Measurements from ENCODE around the gene SNTG2.
A peak's percentile ranks its signal among the peaks of the same experiment; 100 is the strongest.

SNTG2 gene

DNA sequence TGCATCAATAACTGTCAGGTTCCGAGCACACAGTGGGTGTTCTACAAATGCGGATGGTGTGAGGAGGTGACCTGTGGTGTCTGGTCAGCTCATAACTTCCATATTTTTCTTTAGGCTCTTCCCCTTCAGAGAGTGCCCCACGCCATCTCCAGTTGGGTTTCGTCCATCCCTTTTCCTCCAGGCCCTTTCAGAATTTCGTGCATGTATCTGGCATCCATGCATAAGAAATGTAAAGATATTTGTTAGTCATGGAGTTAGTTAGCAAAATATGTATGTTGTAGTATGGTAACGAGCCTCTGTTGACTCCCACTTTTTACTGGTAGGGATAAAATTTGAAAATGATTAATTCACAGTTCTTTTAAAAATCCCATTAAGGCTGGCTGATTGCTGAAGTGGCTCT lies 67.2 kb downstream of the SNTG2 start:
- H3K36me3 ChIP-seq = no peaks in the 10 kb centered on the region
- H3K27ac ChIP-seq = no peak overlapping the region
- H3K27me3 ChIP-seq = no peaks in the 10 kb centered on the region
- H3K9ac ChIP-seq = no peak overlapping the region
- no peak for TF ChIP-seq Cebpa-rat (IDR thresholded peaks at IDR 0.05)
- no peaks in the 10 kb centered on the region for H3K4me1 ChIP-seq
- no peak overlapping the region for H3K4me3 ChIP-seq
- H4K20me1 ChIP-seq = no peaks in the 10 kb centered on the region
- H3K9me3 ChIP-seq (replicated peaks in 1 of 11) = no peaks in the 10 kb centered on the region
- no peak overlapping the region for H3K4me2 ChIP-seq

DNA sequence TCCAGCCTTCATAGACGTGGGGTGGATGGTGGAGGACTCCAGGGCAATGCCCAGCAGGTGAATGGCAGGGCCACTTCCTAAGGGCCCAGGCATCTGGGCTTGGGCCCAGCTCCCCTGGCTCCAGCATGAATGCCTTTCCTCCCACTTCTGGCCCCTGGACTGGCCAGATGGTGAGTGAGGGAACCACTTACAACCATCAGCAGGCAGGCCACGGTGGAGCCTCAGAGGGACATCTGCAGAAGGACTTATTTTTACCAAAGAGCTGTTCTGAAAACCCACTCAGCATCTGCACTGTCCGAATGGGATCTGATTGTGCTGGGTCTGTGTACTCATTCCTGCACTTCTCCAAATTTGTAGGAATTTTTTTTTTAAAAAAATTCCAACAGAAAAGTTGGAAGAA lies 69.6 kb downstream of the SNTG2 start:
- Histone ChIP-seq H3K4me3 (no peak overlapping the region), H3K27me3 (no peaks in the 10 kb centered on the region), H3K36me3 (no peaks in the 10 kb centered on the region), H4K20me1 (no peaks in the 10 kb centered on the region), H3K27ac (no peak overlapping the region), H3K4me2 (no peak overlapping the region), H3K9me3 (replicated peaks in 1 of 11) (peaks cover 0 to 5% (median 0%) of the 10 kb centered on the region in 11 experiments; a peak in 2 of 22 replicates), H3K4me1 (peaks cover 0 to 5% (median 0%) of the 10 kb centered on the region in 10 experiments; a peak in 5 of 20 replicates), H3K9ac (no peak overlapping the region)
- no peak for TF ChIP-seq Cebpa-rat (IDR thresholded peaks at IDR 0.05)

GRCh38 chr2:1022178-1022577 lies 71.5 kb downstream of the SNTG2 start:
- Histone ChIP-seq H3K9me3 (replicated peaks in 1 of 11) (peaks cover 0 to 5% (median 0%) of the 10 kb centered on the region in 11 experiments; a peak in 2 of 22 replicates), H3K27ac (no peak overlapping the region), H3K9ac (no peak overlapping the region), H4K20me1 (no peaks in the 10 kb centered on the region), H3K4me3 (no peak overlapping the region), H3K36me3 (no peaks in the 10 kb centered on the region), H3K4me1 (peaks cover 0 to 6% (median 0%) of the 10 kb centered on the region in 10 experiments; a peak in 5 of 20 replicates), H3K27me3 (no peaks in the 10 kb centered on the region), H3K4me2 (no peak overlapping the region)
- no peak for TF ChIP-seq Cebpa-rat (IDR thresholded peaks at IDR 0.05)

DNA sequence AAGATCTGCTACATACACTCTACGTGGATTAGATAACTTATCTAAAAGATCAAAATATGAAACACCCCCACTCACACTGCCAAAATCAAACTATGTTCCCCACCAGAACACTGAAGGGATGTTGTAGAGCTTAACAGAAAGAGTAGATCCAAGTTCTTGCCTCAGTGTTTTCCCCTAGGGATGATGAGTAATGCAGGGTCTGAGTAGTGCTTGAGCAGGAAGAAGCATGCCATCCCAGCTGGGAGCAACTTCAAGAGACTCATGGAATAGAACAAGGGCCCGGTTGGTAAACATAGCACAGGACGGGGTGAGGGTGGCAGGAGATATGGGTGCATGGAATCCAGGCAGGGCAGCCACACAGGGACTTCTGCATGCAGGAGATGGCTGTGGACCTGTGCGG lies 74.3 kb downstream of the SNTG2 start:
- Histone ChIP-seq H3K27ac (no peak overlapping the region), H3K9ac (no peak overlapping the region), H3K9me3 (replicated peaks in 1 of 11) (peaks cover 0 to 5% (median 0%) of the 10 kb centered on the region in 11 experiments; a peak in 2 of 22 replicates), H3K4me1 (peaks cover 0 to 6% (median 0%) of the 10 kb centered on the region in 10 experiments; a peak in 5 of 20 replicates), H3K36me3 (no peaks in the 10 kb centered on the region), H3K27me3 (no peaks in the 10 kb centered on the region), H4K20me1 (no peaks in the 10 kb centered on the region), H3K4me2 (peak overlapping the region in 3 of 11 experiments; percentile 20 to 36 (median 26); a peak in 2 of 22 replicates), H3K4me3 (no peak overlapping the region)
- no peak for TF ChIP-seq Cebpa-rat (IDR thresholded peaks at IDR 0.05)

GRCh38 chr2:1026141-1026540 lies 75.5 kb downstream of the SNTG2 start:
- Histone ChIP-seq H3K27ac (no peak overlapping the region), H3K36me3 (no peaks in the 10 kb centered on the region), H3K27me3 (no peaks in the 10 kb centered on the region), H3K4me3 (no peak overlapping the region), H3K9me3 (replicated peaks in 1 of 11) (peaks cover 0 to 5% (median 0%) of the 10 kb centered on the region in 11 experiments; a peak in 2 of 22 replicates), H3K4me1 (peaks cover 0 to 6% (median 0%) of the 10 kb centered on the region in 10 experiments; a peak in 5 of 20 replicates), H4K20me1 (no peaks in the 10 kb centered on the region), H3K4me2 (no peak overlapping the region), H3K9ac (no peak overlapping the region)
- no peak for TF ChIP-seq Cebpa-rat (IDR thresholded peaks at IDR 0.05)

DNA sequence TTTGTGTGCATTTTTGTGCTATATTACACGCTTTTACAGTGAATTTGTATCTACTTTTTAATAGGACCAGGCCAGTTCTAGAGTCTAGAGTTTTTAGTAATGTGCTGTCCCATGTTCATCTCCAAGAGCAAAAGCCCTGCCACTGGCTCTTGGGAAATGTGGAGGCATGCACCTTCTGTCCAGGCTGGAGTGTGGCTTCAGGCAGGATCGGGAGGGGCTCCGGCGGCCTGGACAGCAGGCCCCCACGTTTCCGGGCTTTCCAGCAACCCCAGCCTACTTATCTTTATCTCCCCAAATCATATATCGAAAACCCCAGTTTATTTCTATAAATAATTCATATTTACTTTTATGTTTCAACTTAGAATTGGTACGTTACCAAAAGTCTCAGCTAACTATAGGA lies 78.2 kb downstream of the SNTG2 start:
- Histone ChIP-seq H4K20me1 (no peaks in the 10 kb centered on the region), H3K4me3 (no peak overlapping the region), H3K36me3 (no peaks in the 10 kb centered on the region)

DNA sequence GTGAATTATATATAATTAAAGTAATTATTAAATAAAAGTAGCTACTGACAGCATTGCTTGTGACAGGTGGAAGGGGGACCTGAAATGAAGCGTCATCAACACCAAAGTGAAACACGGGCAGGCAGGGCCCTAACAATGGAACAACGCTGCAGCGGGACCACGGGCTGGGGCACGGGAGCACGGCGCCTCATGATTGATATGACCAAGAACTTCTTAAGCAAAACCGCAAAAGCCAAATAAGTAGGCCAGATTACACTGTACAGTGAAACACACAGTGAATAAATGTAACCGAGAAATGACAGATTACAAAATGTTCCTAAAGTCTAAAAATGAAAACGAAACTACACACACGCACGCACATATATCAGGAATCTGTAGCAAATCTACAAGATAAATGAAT lies 81.4 kb downstream of the SNTG2 start:
- peaks cover 0 to 19% (median 0%) of the 10 kb centered on the region in 11 experiments; a peak in 4 of 22 replicates for H3K9me3 ChIP-seq (replicated peaks in 1 of 11)
- TF ChIP-seq Cebpa-rat (IDR thresholded peaks at IDR 0.05) = no peak
- no peak overlapping the region for H3K27ac ChIP-seq
- no peak overlapping the region for H3K4me3 ChIP-seq
- H3K9ac ChIP-seq = no peak overlapping the region
- no peaks in the 10 kb centered on the region for H3K27me3 ChIP-seq
- H3K4me1 ChIP-seq = peaks cover 0 to 5% (median 4%) of the 10 kb centered on the region in 10 experiments; a peak in 12 of 20 replicates
- H4K20me1 ChIP-seq = no peaks in the 10 kb centered on the region
- H3K36me3 ChIP-seq = no peaks in the 10 kb centered on the region
- no peak overlapping the region for H3K4me2 ChIP-seq

More for the DNA sequence above, 78.2 kb downstream of the SNTG2 start:
- Histone ChIP-seq H3K9me3 (replicated peaks in 1 of 11) (peaks cover 0 to 14% (median 0%) of the 10 kb centered on the region in 11 experiments; a peak in 6 of 22 replicates), H3K27ac (no peak overlapping the region), H3K27me3 (no peaks in the 10 kb centered on the region), H3K4me1 (peaks cover 0 to 6% (median 0%) of the 10 kb centered on the region in 10 experiments; a peak in 5 of 20 replicates), H3K9ac (no peak overlapping the region), H3K4me2 (no peak overlapping the region)
- no peak for TF ChIP-seq Cebpa-rat (IDR thresholded peaks at IDR 0.05)

GRCh38 chr2:1033069-1033468 lies 82.4 kb downstream of the SNTG2 start:
- Histone ChIP-seq H3K4me1 (peaks cover 0 to 11% (median 7%) of the 10 kb centered on the region in 10 experiments; a peak in 12 of 20 replicates), H3K27ac (no peak overlapping the region), H3K4me3 (no peak overlapping the region), H3K27me3 (no peaks in the 10 kb centered on the region), H3K9me3 (replicated peaks in 1 of 11) (peaks cover 0 to 19% (median 0%) of the 10 kb centered on the region in 11 experiments; a peak in 4 of 22 replicates), H4K20me1 (no peaks in the 10 kb centered on the region), H3K4me2 (no peak overlapping the region), H3K9ac (no peak overlapping the region), H3K36me3 (no peaks in the 10 kb centered on the region)
- no peak for TF ChIP-seq Cebpa-rat (IDR thresholded peaks at IDR 0.05)

DNA sequence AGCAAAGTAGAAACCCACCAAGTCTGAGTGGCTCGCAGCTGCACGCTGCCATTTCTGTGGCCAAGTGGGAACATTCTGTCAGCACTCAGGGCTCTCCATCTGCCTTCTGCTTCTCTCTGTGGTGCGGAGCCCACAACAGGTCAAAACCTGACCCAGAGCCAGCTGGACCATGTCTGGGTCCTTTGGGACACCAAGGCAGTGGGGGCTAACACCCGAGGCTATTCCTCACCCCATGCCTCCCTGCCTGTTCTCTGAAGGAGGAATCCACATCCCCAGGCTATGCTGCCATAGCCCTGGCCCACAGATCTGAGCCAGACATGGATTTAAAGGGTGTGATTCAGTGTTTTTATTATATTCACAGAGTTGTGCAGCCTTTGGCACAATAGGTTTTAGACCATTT lies 86.4 kb downstream of the SNTG2 start:
- Histone ChIP-seq H3K27ac (no peak overlapping the region), H3K4me3 (no peak overlapping the region), H3K27me3 (no peaks in the 10 kb centered on the region), H4K20me1 (no peaks in the 10 kb centered on the region), H3K4me1 (peaks cover 0 to 11% (median 7%) of the 10 kb centered on the region in 10 experiments; a peak in 12 of 20 replicates), H3K4me2 (peak overlapping the region in 8 of 11 experiments; percentile 16 to 55 (median 30); a peak in 12 of 22 replicates), H3K9ac (0 out of 22 replicates have a peak overlapping the region, but pooled peaks of 1 of the 11 experiments have one; percentile 7), H3K9me3 (replicated peaks in 1 of 11) (peaks cover 0 to 19% (median 0%) of the 10 kb centered on the region in 11 experiments; a peak in 4 of 22 replicates), H3K36me3 (no peaks in the 10 kb centered on the region)
- TF ChIP-seq Cebpa-rat (IDR thresholded peaks at IDR 0.05) = no peak

DNA sequence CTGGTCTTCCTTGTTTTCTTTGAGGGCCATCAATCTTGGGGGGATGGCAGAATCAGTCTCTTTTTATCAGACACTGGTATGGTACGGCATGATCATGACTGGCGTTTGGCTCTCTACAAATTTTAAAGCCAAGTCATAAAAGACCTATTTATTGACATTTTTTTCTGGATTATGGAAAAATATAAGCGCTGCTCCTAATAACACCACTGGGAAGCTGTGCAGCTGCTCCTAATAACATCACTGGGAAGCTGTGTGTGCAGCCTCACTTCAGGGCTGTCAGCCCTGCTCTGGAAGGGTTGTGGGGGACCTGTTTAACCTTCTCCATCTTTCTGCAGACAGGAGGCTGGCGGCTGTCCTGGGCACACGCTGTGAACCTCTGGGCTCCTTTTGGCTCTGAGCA lies 88.9 kb downstream of the SNTG2 start:
- peaks cover 10 to 22% (median 21%) of the 10 kb centered on the region in 11 experiments; a peak in 20 of 22 replicates for H3K9me3 ChIP-seq (replicated peaks in 1 of 11)
- H4K20me1 ChIP-seq = no peaks in the 10 kb centered on the region
- H3K27me3 ChIP-seq = no peaks in the 10 kb centered on the region
- no peak for TF ChIP-seq Cebpa-rat (IDR thresholded peaks at IDR 0.05)
- no peak overlapping the region for H3K4me3 ChIP-seq
- no peak overlapping the region for H3K4me2 ChIP-seq
- peaks cover 0 to 11% (median 7%) of the 10 kb centered on the region in 10 experiments; a peak in 12 of 20 replicates for H3K4me1 ChIP-seq
- no peak overlapping the region for H3K9ac ChIP-seq
- H3K36me3 ChIP-seq = no peaks in the 10 kb centered on the region
- no peak overlapping the region for H3K27ac ChIP-seq

Data from BLaER1 treated with 17β-estradiol and CSF1 and Interleukin-3, amounts not matched to agents 10 nM and 100 nM (cell line).